Stomach (tissue), 9 donors: ENCODE results near the gene EN1. TPM values are rescaled to one million over a fixed set of nuclear protein-coding genes. Genes with fewer than 3 reads are reported as not detected.

ENCODE experiments used
- DNase-seq, 2 donors: peaks; one replicate each; pipeline versions ENCODE4 v3.0.0 to v3.0.0-alpha.2; 2013 to 2019
- H3K27ac ChIP-seq, 5 donors: fragments of 200-600 bp in 4 of 5; sonication (generic) in 4 of 5; one replicate each; pipeline ENCODE4 v1.5.1; 2013 to 2019; ENCODE audit warnings: mild to moderate bottlenecking in 1 of 5, moderate library complexity in 1 of 5
- H3K27me3 ChIP-seq, 3 donors: fragments of 200-600 bp; sonication (generic); one replicate each; pipeline ENCODE4 v1.5.1; 2017 to 2019; ENCODE audit warnings: mixed run types in 1 of 3
- H3K36me3 ChIP-seq, 4 donors: fragments of 200-600 bp; sonication (generic); 1 replicate in 3 of 4; 2 replicates in 1 of 4; pipeline ENCODE4 v1.5.1; 2016 to 2019
- H3K4me1 ChIP-seq, 4 donors: fragments of 200-600 bp; sonication (generic); one replicate each; pipeline ENCODE4 v1.5.1; 2016 to 2019
- H3K4me3 ChIP-seq, 4 donors: fragments of 200-600 bp; sonication (generic) in 3 of 4; one replicate each; pipeline ENCODE4 v1.5.1; 2016 to 2019; ENCODE audit warnings: mild to moderate bottlenecking in 1 of 4
- H3K9me3 ChIP-seq, 4 donors: fragments of 200-600 bp; sonication (generic); one replicate each; pipeline ENCODE4 v1.5.1; 2016 to 2019
- EP300 ChIP-seq: sonication (generic); formaldehyde crosslinking; IDR thresholded peaks from one replicate; pipeline ENCODE4 v1.6.1; 2017; ENCODE audit warnings: antibody characterized with exemption
- POLR2A ChIP-seq, 4 donors: fragments of 450-650 bp; IDR thresholded peaks; one replicate each; pipeline ENCODE4 v1.6.1; 2016; ENCODE audit warnings: antibody characterized with exemption in 4 of 4, control low read depth in 2 of 4, mild to moderate bottlenecking in 1 of 4, moderate library complexity in 1 of 4
- POLR2AphosphoS5 ChIP-seq, 3 donors: sonication (generic); formaldehyde crosslinking; IDR thresholded peaks; one replicate each; pipeline ENCODE4 v1.6.1; 2016; ENCODE audit warnings: antibody characterized with exemption in 3 of 3
- WGBS, 5 donors: extraction: QIAGEN DNeasy Blood & Tissue Kit in 3 of 5; methylation state at CpG; one replicate each; pipeline versions ENCODE4 v1.1.5 to v1.1.7; 2013 to 2018; 5-methylcytosine and 5-hydroxymethylcytosine counted together
- intact Hi-C: fragments of 100-400 bp; cut with DNase I; formaldehyde crosslinking; loops from one replicate; pipeline ENCODE4 v1.15.1; 2023; ENCODE audit warnings: low total_unique reads
- polyA plus RNA-seq, 3 donors: library from polyadenylated mRNA; stranded (reverse); fragments of 200-250 nt; gene quantifications; one replicate each; pipeline ENCODE4 v1.2.3, GENCODE V29; 2013
- total RNA-seq, 5 donors: library from RNA; depleted of rRNA; stranded (reverse); fragments of >200 nt; gene quantifications; one replicate each; pipeline versions ENCODE4 v1.1.0 to v1.2.3, GENCODE V29; 2014 to 2016
- TF ChIP-seq, protein P1 (sequence below), 7 experiments: fragments of 450-650 bp in 4 of 7; fragments of 200-600 bp in 3 of 7; sonication (generic) in 3 of 7; IDR thresholded peaks; one replicate each; pipeline ENCODE4 v1.5.1; 2016 to 2019; ENCODE audit warnings: antibody characterized with exemption in 7 of 7, control low read depth in 2 of 7, mild to moderate bottlenecking in 1 of 7
- donor health status: healthy with polysubstance abuse.
- donor health status: Bipolar disorder and iron deficiency.
- donor health status: healthy.

The EN1 gene
- total and polyA plus RNA-seq, 8 donors = not detected

DNA sequence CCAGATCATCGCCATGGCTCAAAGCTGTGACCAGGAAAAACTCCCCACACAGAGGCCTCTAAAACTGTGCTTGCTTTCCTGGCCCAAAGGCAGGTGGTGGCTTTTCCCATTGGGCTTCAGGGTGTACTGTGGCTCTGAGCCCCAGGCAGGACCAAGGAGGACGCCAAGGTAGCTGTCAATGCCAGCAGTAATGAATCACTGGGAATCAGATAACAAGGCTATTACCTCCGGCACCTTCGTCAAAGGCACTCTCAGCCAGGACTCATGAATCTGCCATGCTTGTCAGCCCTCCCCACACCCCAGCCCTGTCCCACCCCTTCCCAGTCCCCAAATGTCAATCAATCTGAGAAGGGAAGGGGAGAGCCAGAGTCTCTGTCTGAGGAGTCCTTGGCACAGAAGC lies 27.9 kb upstream of the EN1 start:
- H3K36me3 ChIP-seq = no peaks in the 10 kb centered on the region
- no peaks in the 10 kb centered on the region for H3K9me3 ChIP-seq
- DNase-seq = no peak
- no peak overlapping the region for H3K27ac ChIP-seq
- H3K4me1 ChIP-seq = no peaks in the 10 kb centered on the region
- TF ChIP-seq POLR2A (IDR thresholded peaks at IDR 0.05) (no peak), EP300 (no peak), POLR2AphosphoS5 (IDR thresholded peaks at IDR 0.05) (no peak)
- TF ChIP-seq, protein P1, sequence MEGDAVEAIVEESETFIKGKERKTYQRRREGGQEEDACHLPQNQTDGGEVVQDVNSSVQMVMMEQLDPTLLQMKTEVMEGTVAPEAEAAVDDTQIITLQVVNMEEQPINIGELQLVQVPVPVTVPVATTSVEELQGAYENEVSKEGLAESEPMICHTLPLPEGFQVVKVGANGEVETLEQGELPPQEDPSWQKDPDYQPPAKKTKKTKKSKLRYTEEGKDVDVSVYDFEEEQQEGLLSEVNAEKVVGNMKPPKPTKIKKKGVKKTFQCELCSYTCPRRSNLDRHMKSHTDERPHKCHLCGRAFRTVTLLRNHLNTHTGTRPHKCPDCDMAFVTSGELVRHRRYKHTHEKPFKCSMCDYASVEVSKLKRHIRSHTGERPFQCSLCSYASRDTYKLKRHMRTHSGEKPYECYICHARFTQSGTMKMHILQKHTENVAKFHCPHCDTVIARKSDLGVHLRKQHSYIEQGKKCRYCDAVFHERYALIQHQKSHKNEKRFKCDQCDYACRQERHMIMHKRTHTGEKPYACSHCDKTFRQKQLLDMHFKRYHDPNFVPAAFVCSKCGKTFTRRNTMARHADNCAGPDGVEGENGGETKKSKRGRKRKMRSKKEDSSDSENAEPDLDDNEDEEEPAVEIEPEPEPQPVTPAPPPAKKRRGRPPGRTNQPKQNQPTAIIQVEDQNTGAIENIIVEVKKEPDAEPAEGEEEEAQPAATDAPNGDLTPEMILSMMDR (IDR thresholded peaks at IDR 0.05) = no peak
- intact Hi-C loops = no loop called here
- 30 to 75% (median 36%) methylated on average over 2 to 4 of the region's 4 CpGs for WGBS, 5 donors
- no peak overlapping the region for H3K4me3 ChIP-seq
- H3K27me3 ChIP-seq = peaks cover 0 to 76% (median 46%) of the 10 kb centered on the region in 3 donors

DNA sequence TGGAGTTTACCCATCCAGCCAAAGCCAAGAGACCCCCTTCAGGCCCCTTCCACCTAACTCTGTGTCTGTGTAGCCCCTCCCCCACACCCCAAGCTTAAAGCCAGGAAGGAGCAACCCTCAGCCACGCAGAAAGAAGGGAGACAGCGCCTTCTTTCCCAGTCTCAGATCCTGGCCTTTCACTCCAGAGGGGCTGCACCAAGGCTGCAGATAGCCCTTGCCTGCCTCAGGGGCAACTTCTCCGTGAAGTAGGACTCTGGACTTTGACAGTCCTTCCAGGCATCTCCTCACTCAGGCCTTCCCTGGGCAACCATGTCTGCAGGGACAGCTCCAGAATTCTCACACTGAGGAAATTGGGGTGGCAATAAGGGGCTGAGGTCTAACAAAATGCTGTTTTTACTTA lies 26.9 kb upstream of the EN1 start:
- WGBS, 5 donors = 61 to 74% (median 62%) methylated on average over 3 of the region's 3 CpGs
- no peak overlapping the region for H3K27ac ChIP-seq
- TF ChIP-seq POLR2AphosphoS5 (IDR thresholded peaks at IDR 0.05) = no peak
- TF ChIP-seq, protein P1 (IDR thresholded peaks at IDR 0.05) = no peak
- no peak for TF ChIP-seq EP300
- no peak for TF ChIP-seq POLR2A (IDR thresholded peaks at IDR 0.05)
- intact Hi-C loops = no loop called here
- peaks cover 0 to 66% (median 42%) of the 10 kb centered on the region in 3 donors for H3K27me3 ChIP-seq
- no peak for DNase-seq
- no peak overlapping the region for H3K4me3 ChIP-seq
- H3K36me3 ChIP-seq = no peaks in the 10 kb centered on the region
- H3K4me1 ChIP-seq = no peaks in the 10 kb centered on the region
- no peaks in the 10 kb centered on the region for H3K9me3 ChIP-seq

DNA sequence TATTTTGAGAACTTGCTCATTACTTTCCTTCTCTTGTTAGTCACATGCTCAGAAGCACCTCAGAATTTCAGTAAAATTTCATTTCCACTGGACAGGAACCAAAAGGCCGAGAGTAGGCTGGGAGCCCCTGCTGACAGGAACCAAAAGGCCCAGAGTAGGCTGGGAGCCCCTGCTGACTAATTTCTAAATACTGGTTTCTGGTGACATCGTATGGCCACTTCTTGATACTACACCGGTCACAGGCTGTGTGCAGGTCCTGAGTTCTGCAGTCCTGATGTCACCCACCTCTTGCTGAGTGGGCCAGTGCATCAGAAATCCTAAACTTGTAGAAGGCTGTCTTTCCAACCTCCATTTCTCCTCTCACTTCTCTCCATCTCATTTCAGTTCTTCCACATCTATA lies 17.7 kb upstream of the EN1 start:
- intact Hi-C loops = no loop called here
- Histone ChIP-seq H3K9me3 (no peaks in the 10 kb centered on the region), H3K4me1 (no peaks in the 10 kb centered on the region), H3K27ac (no peak overlapping the region), H3K27me3 (peaks cover 3 to 44% (median 36%) of the 10 kb centered on the region in 3 donors), H3K4me3 (no peak overlapping the region), H3K36me3 (no peaks in the 10 kb centered on the region)
- WGBS, 5 donors = 0 to 8% (median 3%) methylated on average over 3 of the region's 3 CpGs
- peak in 1 of 2 donors; percentile 74 for DNase-seq
- no peak for TF ChIP-seq POLR2A (IDR thresholded peaks at IDR 0.05)
- TF ChIP-seq, protein P1 (IDR thresholded peaks at IDR 0.05) = peak in 5 of 7 experiments; percentile 4 to 38 (median 18)
- TF ChIP-seq POLR2AphosphoS5 (IDR thresholded peaks at IDR 0.05) = no peak

DNA sequence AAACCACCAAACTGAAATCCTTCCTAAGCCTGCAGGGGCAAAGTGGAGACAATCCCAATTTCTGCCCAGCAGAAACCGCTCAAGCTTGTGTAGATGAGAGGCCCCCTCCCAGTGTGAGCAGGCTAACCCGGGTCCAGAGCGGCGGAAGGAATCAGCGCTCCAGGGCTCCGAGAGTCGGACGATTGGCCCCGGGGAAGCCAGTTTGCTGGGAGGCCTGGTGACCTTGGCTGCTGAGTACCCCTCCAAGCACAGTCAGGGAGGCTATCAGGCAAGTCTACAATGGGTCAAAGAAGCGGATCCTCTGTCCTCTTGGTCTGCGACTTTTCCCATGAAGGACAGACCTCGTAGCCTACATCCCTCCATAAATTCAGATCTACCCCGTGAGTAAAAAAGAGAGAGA lies 16.8 kb upstream of the EN1 start:
- Histone ChIP-seq H3K27ac (no peak overlapping the region), H3K9me3 (no peaks in the 10 kb centered on the region), H3K4me3 (no peak overlapping the region), H3K4me1 (peaks cover 0 to under 1% (median 0%) of the 10 kb centered on the region in 4 donors), H3K36me3 (no peaks in the 10 kb centered on the region), H3K27me3 (peaks cover 9 to 53% (median 43%) of the 10 kb centered on the region in 3 donors)
- intact Hi-C loops = no loop called here
- DNase-seq = no peak
- WGBS, 5 donors = 82 to 87% (median 85%) methylated on average over 12 to 13 of the region's 13 CpGs
- TF ChIP-seq EP300 (no peak), POLR2A (IDR thresholded peaks at IDR 0.05) (no peak), POLR2AphosphoS5 (IDR thresholded peaks at IDR 0.05) (no peak)
- TF ChIP-seq, protein P1 (IDR thresholded peaks at IDR 0.05) = no peak
